ENCODE measurements around the gene ADPRS.
A peak's percentile ranks its signal among the peaks of the same experiment; 100 is the strongest.

The ADPRS gene

DNA sequence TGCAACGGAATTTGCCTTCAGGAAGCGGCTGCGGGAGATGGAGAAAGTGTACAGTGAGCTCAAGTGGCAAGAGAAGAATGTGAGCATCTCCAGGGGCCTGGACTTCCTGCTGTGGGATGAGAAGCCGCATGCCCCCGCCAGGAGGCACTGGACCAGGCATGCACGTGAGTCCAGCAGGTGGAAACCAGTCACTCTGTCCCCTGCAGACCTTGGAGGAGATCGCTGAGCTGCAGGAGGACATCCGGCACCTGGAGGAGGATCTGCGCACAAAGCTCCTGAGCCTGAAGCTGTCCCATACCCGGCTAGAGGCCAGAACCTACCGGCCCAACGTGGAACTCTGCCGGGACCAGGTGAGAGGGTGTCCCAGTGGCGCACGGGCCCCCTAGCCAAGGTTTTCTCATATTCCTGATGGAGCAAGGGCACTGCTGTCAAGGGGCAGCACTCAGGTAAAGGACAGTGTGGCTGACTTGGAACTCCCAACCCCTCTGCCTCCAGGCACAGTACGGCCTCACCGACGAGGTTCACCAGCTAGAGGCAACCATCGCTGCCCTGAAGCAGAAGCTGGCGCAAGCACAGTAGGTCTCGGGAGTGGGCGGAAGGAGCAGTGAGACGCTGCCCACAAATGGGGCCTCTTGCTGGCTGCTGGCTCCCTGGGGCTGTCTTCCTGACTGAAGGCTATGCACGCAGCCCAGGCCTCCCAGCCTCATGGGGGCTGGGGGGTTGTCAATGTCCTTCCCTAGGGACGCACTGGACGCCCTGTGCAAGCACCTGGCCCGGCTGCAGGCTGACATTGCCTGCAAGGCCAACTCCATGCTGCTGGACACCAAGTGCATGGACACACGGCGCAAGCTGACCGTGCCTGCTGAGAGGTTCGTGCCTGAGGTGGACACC is 1.2 kb upstream of the ADPRS start:
- DNase-seq (ENCODE audit: low read depth), result no peak

GRCh38 chr1:36088265-36088576 is 471 bp upstream of the ADPRS start:
- no peak for DNase-seq (ENCODE audit: low read depth)

DNA sequence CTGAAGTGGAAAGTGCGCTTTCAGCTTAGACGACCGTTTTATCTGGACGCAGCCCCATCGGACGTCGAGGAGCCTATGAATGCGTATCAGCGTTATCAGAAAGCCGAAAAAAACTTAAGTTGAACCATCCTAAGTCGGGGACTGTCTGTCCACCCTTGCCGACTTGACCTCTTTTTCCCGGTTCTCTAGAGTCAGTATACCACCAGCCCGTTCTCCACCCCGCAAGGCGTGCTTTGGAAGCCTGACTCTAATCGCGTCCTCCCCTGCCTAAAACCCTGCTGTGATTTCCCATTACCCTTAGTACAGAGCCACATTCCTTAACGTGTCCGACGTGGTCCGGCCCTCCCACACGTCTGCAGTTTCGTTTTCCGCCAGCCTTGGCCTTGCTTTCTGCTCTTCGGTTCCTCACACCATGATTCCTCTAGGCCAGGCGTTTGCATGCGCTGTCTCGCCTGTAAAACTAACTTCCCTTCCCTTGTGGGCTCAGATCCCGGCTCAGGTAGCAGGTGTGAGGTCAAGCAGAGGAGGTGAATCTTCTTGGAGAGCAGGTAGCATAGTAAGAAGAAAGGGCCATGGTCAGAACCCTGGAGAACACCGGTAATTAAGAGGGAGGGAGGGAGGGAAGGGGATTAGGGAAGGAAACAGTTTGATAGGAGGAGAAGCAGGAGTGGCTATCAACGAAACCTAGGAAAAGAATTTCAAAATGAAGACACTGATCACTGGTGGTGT is 865 bp downstream of the ADPRS start:
- DNase-seq (ENCODE audit: low read depth), result no peak

- DNase-seq (ENCODE audit: low read depth), result no peak
These were observed 2.4 kb downstream of the ADPRS start for GRCh38 chr1:36091141-36091540.

GRCh38 chr1:36091698-36092097 is 3.0 kb downstream of the ADPRS start:
- no peak for DNase-seq (ENCODE audit: low read depth)

DNA sequence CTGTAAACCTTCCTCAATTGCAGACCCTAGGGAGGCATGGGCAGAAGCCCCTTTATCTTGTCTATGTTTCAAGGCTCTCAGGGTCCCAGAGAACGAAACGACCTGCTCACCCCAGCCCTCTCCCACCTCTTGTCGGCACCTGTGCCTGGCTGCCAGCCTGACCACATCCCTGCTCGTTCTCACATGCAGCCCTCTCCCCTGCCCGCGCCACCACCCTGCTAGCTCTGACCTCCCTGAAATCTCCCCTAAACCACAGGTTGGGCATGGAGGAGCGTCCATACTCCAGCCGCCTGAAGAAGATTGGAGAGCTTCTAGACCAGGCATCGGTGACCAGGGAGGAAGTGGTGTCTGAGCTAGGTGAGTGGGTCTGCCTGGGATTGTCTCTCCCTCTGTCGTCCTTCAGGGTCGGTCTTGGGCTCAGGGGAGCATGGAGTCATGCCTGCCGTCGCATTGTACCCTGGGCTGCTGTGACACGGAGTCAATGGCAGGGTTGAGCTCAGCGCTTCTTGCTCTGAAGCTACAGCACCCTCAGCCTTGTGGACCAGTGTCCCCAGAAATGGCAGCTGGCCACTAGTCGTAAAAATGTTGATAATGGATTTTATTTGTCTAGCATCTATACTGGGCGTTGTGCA is 3.6 kb downstream of the ADPRS start:
- no peak for DNase-seq (ENCODE audit: low read depth)

GRCh38 chr1:36092798-36093185 is 4.1 kb downstream of the ADPRS start:
- DNase-seq (ENCODE audit: low read depth), result no peak

DNA sequence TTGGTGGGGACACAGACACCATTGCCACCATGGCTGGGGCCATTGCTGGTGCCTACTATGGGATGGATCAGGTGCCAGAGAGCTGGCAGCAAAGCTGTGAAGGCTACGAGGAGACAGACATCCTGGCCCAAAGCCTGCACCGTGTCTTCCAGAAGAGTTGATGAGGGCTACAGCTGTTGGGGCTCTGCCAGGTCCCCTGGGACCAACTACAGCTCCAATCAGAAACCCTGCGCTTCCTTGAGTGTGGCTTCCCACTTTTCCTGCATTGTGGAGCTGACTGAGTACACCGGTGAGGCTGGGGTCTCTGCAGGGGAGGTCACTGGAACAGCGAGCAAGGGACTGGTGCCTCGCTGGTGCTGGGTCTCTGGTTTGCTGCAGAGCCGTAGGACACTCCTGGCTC is 4.5 kb downstream of the ADPRS start:
- no peak for DNase-seq (ENCODE audit: low read depth)

GRCh38 chr1:36093929-36094328 is 5.2 kb downstream of the ADPRS start:
- DNase-seq (ENCODE audit: low read depth), result no peak

DNA sequence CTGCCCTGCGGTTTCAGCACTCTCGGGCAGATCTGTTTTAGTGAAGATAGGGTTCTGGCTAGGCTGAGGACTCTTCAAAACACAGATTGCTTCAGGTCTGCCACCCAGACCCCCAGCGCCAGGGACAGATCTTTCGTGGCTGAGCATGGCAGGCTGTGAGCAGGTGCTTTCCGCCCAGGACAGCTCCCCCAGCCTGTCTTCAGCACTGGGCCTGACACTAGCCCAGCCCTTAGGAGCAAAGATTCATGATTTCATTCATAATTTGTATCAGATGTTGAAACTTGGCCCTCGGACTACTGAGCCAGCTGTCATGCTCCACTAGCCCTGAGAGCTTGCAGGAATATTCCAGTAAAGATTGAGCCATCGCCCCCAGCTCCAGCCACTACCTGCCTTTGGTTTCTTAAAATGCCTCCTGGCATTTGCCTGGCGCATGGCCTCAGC is 5.9 kb downstream of the ADPRS start:
- no peak for DNase-seq (ENCODE audit: low read depth)

- DNase-seq (ENCODE audit: low read depth), result no peak
These were observed 7.2 kb downstream of the ADPRS start for GRCh38 chr1:36095760-36096405.

GRCh38 chr1:36096500-36097432 is 8.1 kb downstream of the ADPRS start:
- no peak for DNase-seq (ENCODE audit: low read depth)

DNA sequence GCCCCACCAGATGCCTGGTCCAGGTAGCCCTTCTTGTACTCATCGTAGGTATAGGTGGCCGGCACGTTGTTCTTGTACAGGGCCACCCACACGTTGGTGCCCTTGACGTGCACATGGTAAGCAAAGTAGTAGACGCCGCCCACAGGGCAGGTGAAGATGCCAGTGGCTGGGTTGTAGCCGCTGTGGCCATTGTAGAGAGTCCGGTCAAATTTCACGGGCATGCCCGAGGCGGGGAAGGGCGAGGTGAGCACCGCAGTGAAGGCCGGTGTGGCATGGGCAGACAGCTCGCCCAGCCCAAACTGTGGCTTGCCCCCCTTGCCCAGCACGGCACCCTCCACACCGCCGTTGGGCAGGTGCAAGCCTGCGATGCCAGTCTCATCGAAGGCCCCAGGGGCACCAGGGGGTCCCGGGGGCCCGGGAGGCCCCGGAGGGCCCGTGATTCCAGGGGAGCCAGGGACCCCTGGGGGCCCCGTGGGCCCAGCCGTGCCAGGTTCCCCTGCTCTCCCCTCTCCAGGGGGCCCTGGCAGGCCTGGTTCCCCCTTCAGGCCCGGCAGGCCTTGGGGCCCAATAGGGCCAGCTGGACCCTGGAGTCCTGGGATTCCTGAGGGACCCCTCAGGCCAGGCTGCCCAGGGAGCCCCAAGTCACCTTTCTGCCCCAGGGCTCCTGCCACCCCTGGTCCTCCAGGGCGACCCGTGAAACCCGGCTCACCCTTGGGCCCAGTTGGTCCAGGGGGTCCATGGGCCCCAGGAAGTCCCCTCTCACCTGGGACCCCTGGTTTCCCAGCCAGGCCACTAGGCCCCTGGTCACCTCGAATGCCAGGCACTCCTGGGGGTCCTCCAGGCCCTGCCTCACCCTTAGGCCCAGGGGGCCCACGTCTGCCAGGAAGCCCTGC is 9.2 kb downstream of the ADPRS start:
- no peak for DNase-seq (ENCODE audit: low read depth)

DNA sequence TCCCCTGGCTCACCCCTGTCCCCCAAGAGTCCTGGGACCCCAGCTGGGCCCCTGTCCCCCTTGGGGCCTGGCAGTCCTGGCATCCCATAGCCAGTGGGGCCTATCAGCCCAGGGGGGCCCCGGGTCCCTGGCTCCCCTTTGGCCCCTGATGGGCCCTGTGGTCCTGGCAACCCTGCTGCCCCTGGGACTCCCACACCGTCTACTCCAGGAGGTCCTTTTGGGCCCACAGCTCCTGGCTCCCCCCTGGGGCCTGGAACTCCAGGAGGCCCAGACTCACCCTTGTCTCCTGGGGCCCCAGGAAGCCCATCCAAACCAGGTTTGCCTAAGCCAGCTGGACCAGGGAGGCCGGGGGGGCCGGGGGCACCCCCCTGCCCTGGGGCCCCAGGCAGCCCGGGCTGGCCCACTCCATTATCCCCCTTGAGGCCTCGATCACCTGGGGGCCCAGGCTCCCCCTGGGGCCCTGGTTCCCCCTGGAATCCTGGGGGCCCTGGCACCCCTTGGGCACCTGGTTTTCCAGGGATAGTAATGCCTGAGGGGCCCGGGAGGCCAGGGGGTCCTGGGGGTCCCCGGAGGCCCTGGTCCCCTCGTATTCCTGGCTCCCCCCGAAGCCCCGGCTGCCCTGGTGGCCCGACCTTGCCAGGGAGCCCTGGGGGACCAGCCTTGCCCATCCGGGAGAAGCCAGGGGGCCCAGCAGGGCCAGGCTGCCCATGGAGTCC is 10.1 kb downstream of the ADPRS start:
- DNase-seq (ENCODE audit: low read depth), result no peak

DNA sequence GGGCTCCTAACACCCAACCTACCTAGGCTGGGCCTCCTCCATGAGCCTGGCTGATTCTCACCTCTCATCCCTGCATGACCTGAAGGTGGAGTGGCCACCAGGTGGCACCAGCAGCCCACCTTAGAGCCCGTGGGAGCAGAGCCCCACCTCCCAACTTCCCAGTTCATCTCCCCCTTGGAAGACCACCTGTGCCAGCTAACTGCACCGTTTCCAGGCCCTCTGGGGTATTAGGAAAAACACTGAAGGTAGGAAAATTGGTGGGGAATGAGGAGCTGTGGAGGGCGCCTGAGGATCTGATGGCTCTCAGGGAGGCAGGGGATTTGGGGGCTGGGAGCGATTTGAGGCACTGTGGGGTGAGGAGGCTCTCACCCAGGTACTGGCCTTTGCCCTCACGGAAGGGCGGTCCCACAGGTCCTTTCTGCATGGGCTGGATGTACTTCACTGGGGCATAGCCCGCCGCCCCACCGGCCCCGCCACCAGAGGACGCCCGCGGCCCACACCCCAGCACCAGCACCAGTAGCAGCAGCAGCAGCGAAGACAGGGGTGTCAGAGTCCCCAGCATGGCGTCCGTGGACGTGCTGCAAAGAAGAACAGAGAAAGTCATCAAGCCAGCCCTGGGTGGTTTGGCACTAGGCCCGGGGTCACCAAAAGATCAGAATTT is 11.1 kb downstream of the ADPRS start:
- peak; percentile 66 for DNase-seq (ENCODE audit: low read depth)

GRCh38 chr1:36100376-36100775 is 11.7 kb downstream of the ADPRS start:
- DNase-seq (ENCODE audit: low read depth), result no peak

DNA sequence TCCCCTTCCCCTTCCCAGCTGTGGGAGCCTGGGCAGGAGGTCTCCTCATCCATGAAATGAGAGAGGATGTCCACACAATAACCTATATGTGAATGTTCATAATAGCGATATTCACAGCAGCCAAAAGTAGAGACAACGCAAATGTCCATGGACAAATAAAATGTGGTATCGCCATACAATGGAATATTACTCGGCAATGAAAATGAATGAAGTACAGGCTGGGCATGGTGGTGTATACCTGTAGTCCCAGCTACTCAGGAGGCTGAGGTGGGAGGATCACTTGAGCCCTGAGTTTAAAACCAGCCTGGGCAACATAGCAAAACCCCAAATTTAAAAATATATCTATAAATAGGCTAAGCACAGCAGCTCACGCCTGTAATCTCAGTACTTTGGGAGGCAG is 12.9 kb downstream of the ADPRS start:
- DNase-seq (ENCODE audit: low read depth), result no peak

- no peak for DNase-seq (ENCODE audit: low read depth)
These were observed 17.6 kb downstream of the ADPRS start for GRCh38 chr1:36106269-36106668.

DNA sequence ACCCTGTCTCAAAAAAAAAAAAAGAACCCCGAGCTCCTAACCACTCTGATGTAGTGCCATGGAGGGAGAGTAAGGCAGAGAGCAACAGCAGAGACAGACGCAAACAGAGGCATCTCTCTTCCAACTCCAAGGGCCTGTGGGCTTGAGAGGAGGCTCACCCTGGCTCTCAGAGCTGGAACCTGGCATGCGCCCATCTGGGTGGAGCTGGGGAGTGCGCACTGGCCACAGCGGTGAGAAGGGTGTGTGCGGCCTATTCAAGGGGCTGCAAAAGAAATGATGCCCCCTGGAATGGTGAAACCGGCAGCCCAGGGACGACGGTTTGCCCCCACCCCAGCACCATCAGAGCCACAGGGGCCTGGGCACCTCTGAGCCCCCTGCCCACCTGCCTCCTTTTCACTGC is 18.7 kb downstream of the ADPRS start:
- DNase-seq (ENCODE audit: low read depth), result no peak
